Uterus (tissue), 2 donors: Measurements from ENCODE around the gene CD164L2.

Source experiments
- POLR2A ChIP-seq, 2 donors: fragments of 450-650 bp; IDR thresholded peaks; one replicate each; pipeline ENCODE4 v1.6.1; 2016; ENCODE audit warnings: antibody characterized with exemption in 2 of 2, mild to moderate bottlenecking in 1 of 2, moderate library complexity in 1 of 2
- TF ChIP-seq, protein P1 (sequence below), 4 experiments: fragments of 200-600 bp in 2 of 4; fragments of 450-650 bp in 2 of 4; sonication (generic) in 2 of 4; IDR thresholded peaks; one replicate each; pipeline ENCODE4 v1.5.1; 2016 to 2019; ENCODE audit warnings: antibody characterized with exemption in 4 of 4, mild to moderate bottlenecking in 2 of 4, moderate library complexity in 1 of 4

DNA sequence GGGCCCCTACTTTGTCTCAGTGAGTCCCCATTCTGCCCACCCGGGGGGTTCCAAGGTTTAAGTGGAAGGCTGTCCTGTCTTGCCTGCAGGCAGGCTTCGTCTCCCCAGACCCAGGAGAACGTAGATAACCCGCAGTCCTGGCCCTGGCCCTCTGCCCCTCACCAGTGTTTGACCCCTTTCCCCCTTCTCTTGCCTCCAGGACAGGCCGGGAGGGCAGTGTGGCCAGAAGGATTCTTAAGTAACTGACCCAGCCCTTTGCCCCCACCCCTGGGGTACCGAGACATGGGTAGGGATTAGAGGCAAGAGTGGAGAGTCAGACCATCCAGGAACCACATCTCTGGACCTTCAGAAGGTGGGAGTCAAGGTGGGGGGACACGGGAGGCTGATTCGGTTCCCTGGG lies 52.3 kb downstream of the CD164L2 start:
- TF ChIP-seq, protein P1, sequence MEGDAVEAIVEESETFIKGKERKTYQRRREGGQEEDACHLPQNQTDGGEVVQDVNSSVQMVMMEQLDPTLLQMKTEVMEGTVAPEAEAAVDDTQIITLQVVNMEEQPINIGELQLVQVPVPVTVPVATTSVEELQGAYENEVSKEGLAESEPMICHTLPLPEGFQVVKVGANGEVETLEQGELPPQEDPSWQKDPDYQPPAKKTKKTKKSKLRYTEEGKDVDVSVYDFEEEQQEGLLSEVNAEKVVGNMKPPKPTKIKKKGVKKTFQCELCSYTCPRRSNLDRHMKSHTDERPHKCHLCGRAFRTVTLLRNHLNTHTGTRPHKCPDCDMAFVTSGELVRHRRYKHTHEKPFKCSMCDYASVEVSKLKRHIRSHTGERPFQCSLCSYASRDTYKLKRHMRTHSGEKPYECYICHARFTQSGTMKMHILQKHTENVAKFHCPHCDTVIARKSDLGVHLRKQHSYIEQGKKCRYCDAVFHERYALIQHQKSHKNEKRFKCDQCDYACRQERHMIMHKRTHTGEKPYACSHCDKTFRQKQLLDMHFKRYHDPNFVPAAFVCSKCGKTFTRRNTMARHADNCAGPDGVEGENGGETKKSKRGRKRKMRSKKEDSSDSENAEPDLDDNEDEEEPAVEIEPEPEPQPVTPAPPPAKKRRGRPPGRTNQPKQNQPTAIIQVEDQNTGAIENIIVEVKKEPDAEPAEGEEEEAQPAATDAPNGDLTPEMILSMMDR (IDR thresholded peaks at IDR 0.05), result no peak
- TF ChIP-seq POLR2A (IDR thresholded peaks at IDR 0.05), result no peak
